ENCODE data around the gene ARFIP2.

DNA sequence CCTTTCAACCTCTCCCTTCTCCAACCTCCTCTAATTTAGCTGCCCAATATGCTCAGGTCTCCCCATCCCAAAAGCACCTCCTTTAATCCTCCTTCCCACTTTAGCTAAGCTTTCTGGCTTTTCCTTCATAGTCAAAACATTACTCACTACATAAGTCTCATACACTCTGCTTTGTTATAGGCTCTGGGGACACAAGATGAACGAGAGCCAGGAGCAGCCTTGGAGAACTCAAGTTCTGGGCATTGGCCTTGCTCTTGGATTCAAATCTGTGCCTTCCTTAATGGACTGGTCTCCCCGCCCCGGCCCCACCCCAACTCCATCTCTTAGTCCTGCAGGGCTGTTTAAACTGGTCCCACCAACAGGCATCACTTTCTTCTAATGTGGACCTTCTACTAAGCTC lies 28.9 kb downstream of the ARFIP2 start:
- TF ChIP-seq MAFK (IDR thresholded peaks at IDR 0.05; ENCODE audit: partially characterized antibody) (no peak), KDM5A (IDR thresholded peaks at IDR 0.05) (no peak), CBX8 (IDR thresholded peaks at IDR 0.05) (no peak), EP300 (IDR thresholded peaks at IDR 0.05) (no peak), SREBF2 (IDR thresholded peaks at IDR 0.05) (no peak)
- TF ChIP-seq, protein P1, sequence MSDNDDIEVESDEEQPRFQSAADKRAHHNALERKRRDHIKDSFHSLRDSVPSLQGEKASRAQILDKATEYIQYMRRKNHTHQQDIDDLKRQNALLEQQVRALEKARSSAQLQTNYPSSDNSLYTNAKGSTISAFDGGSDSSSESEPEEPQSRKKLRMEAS (IDR thresholded peaks at IDR 0.05) = no peak
- TF ChIP-seq, protein P2, sequence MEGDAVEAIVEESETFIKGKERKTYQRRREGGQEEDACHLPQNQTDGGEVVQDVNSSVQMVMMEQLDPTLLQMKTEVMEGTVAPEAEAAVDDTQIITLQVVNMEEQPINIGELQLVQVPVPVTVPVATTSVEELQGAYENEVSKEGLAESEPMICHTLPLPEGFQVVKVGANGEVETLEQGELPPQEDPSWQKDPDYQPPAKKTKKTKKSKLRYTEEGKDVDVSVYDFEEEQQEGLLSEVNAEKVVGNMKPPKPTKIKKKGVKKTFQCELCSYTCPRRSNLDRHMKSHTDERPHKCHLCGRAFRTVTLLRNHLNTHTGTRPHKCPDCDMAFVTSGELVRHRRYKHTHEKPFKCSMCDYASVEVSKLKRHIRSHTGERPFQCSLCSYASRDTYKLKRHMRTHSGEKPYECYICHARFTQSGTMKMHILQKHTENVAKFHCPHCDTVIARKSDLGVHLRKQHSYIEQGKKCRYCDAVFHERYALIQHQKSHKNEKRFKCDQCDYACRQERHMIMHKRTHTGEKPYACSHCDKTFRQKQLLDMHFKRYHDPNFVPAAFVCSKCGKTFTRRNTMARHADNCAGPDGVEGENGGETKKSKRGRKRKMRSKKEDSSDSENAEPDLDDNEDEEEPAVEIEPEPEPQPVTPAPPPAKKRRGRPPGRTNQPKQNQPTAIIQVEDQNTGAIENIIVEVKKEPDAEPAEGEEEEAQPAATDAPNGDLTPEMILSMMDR (IDR thresholded peaks at IDR 0.05) = no peak
